K562 (cell line): ENCODE data around the gene ENTREP3. TPM values are rescaled to one million over a fixed set of nuclear protein-coding genes. Genes with fewer than 3 reads are reported as not detected.

Source experiments
- CREB1 ChIP-seq, 2 experiments: sonication (generic) in 1 of 2; formaldehyde crosslinking in 1 of 2; IDR thresholded peaks; 2 replicates each; pipeline versions ENCODE4 v1.6.1 to v1.8.0; 2012 to 2022; ENCODE audit warnings: inconsistent platforms in 1 of 2, mild to moderate bottlenecking in 1 of 2, missing genetic modification reagents in 1 of 2, moderate library complexity in 1 of 2
- DMBX1 ChIP-seq: fragments of 250-450 bp; sonication (Bioruptor Pico); IDR thresholded peaks from 2 replicates; pipeline ENCODE4 v1.8.0; 2022; ENCODE audit warnings: inconsistent platforms, mild to moderate bottlenecking, moderate library complexity, borderline replicate concordance
- HDGF ChIP-seq: fragments of 450-650 bp; IDR thresholded peaks from 2 replicates; pipeline ENCODE4 v1.6.1; 2016
- NR2C1 ChIP-seq, 2 experiments: fragments of 450-650 bp; IDR thresholded peaks; 2 replicates each; pipeline ENCODE4 v1.6.1; 2017; ENCODE audit warnings: mild to moderate bottlenecking in 2 of 2, antibody characterized with exemption in 1 of 2, inconsistent platforms in 1 of 2, missing compliant biosample characterization in 1 of 2, missing genetic modification characterization in 1 of 2
- ZKSCAN1 ChIP-seq: fragments of 150-350 bp; IDR thresholded peaks from 2 replicates; pipeline ENCODE4 v1.6.1; 2016; ENCODE audit warnings: low read depth, low read length
- polyA plus RNA-seq, 8 experiments: library from polyadenylated mRNA; depleted of rRNA in 4 of 8; stranded (reverse) in 5 of 8; unstranded in 3 of 8; fragments of >200 nt; fragmentation: Nextera tagmentation in 2 of 8; fragmentation: Illumina TruSeq in 1 of 8; extraction: Ambion mirVana in 2 of 8; extraction: Trizol in 1 of 8; gene quantifications; 2 replicates each; pipeline versions ENCODE4 v1.2.1 to v1.2.3, GENCODE V29; 2011 to 2014; ENCODE audit warnings: inconsistent platforms in 1 of 8, missing spikeins in 1 of 8
- total RNA-seq, 7 experiments: library from RNA; depleted of rRNA in 6 of 7; stranded (reverse); fragments of >200 nt in 6 of 7; fragmentation: Illumina TruSeq in 2 of 7; extraction: Trizol in 2 of 7; gene quantifications; 2 replicates each; pipeline versions ENCODE4 v1.2.1 to v1.2.3, GENCODE V29; 2011 to 2021; ENCODE audit warnings: low replicate concordance in 1 of 7
- TF ChIP-seq, protein P1 (sequence below): fragments of 200-600 bp; sonication (generic); IDR thresholded peaks from one replicate; pipeline ENCODE4 v1.6.1; 2012; ENCODE audit warnings: mild to moderate bottlenecking, low read depth, low read length, inconsistent platforms
- TF ChIP-seq, protein P2 (sequence below): fragments of 250-450 bp; sonication (Bioruptor Pico); IDR thresholded peaks from 2 replicates; pipeline ENCODE4 v1.8.0; 2021; ENCODE audit warnings: moderate library complexity, mild to moderate bottlenecking, inconsistent platforms
- TF ChIP-seq, protein P3 (sequence below): fragments of 250-450 bp; sonication (Bioruptor Pico); IDR thresholded peaks from 2 replicates; pipeline ENCODE4 v1.4.0; 2020
- TF ChIP-seq, protein P4 (sequence below): sonication (generic); formaldehyde crosslinking; IDR thresholded peaks from 2 replicates; pipeline ENCODE4 v1.9.0; 2022; ENCODE audit warnings: mild to moderate bottlenecking, missing genetic modification reagents
- TF ChIP-seq, protein P5 (sequence below): fragments of 450-650 bp; IDR thresholded peaks from 2 replicates; pipeline ENCODE4 v1.6.1; 2016

Gene ENTREP3
- total and polyA plus RNA-seq, 9 of the 15 experiments (the other 6 are each of a cell fraction or from before 2014, with no cell fraction given) = 1.9 to 41.8 (median 5.9) TPM

DNA sequence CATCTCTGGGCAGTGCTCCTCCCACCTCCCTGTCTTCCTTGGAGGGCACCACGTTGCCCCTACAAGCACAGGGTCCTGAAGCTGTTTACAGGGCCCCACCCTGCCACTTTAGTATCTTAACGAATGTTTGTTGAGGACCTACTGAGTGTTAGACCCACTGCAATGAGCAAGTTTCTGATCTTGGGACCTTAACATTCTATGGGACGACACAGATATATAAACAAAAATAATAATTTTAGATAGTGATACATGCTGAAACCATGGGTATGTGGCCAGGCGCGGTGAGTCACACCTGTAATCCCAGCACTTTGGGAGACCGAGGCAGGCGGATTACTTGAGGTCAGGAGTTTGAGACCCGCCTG lies 10.1 kb downstream of the ENTREP3 start (continued):
- TF ChIP-seq, protein P1, sequence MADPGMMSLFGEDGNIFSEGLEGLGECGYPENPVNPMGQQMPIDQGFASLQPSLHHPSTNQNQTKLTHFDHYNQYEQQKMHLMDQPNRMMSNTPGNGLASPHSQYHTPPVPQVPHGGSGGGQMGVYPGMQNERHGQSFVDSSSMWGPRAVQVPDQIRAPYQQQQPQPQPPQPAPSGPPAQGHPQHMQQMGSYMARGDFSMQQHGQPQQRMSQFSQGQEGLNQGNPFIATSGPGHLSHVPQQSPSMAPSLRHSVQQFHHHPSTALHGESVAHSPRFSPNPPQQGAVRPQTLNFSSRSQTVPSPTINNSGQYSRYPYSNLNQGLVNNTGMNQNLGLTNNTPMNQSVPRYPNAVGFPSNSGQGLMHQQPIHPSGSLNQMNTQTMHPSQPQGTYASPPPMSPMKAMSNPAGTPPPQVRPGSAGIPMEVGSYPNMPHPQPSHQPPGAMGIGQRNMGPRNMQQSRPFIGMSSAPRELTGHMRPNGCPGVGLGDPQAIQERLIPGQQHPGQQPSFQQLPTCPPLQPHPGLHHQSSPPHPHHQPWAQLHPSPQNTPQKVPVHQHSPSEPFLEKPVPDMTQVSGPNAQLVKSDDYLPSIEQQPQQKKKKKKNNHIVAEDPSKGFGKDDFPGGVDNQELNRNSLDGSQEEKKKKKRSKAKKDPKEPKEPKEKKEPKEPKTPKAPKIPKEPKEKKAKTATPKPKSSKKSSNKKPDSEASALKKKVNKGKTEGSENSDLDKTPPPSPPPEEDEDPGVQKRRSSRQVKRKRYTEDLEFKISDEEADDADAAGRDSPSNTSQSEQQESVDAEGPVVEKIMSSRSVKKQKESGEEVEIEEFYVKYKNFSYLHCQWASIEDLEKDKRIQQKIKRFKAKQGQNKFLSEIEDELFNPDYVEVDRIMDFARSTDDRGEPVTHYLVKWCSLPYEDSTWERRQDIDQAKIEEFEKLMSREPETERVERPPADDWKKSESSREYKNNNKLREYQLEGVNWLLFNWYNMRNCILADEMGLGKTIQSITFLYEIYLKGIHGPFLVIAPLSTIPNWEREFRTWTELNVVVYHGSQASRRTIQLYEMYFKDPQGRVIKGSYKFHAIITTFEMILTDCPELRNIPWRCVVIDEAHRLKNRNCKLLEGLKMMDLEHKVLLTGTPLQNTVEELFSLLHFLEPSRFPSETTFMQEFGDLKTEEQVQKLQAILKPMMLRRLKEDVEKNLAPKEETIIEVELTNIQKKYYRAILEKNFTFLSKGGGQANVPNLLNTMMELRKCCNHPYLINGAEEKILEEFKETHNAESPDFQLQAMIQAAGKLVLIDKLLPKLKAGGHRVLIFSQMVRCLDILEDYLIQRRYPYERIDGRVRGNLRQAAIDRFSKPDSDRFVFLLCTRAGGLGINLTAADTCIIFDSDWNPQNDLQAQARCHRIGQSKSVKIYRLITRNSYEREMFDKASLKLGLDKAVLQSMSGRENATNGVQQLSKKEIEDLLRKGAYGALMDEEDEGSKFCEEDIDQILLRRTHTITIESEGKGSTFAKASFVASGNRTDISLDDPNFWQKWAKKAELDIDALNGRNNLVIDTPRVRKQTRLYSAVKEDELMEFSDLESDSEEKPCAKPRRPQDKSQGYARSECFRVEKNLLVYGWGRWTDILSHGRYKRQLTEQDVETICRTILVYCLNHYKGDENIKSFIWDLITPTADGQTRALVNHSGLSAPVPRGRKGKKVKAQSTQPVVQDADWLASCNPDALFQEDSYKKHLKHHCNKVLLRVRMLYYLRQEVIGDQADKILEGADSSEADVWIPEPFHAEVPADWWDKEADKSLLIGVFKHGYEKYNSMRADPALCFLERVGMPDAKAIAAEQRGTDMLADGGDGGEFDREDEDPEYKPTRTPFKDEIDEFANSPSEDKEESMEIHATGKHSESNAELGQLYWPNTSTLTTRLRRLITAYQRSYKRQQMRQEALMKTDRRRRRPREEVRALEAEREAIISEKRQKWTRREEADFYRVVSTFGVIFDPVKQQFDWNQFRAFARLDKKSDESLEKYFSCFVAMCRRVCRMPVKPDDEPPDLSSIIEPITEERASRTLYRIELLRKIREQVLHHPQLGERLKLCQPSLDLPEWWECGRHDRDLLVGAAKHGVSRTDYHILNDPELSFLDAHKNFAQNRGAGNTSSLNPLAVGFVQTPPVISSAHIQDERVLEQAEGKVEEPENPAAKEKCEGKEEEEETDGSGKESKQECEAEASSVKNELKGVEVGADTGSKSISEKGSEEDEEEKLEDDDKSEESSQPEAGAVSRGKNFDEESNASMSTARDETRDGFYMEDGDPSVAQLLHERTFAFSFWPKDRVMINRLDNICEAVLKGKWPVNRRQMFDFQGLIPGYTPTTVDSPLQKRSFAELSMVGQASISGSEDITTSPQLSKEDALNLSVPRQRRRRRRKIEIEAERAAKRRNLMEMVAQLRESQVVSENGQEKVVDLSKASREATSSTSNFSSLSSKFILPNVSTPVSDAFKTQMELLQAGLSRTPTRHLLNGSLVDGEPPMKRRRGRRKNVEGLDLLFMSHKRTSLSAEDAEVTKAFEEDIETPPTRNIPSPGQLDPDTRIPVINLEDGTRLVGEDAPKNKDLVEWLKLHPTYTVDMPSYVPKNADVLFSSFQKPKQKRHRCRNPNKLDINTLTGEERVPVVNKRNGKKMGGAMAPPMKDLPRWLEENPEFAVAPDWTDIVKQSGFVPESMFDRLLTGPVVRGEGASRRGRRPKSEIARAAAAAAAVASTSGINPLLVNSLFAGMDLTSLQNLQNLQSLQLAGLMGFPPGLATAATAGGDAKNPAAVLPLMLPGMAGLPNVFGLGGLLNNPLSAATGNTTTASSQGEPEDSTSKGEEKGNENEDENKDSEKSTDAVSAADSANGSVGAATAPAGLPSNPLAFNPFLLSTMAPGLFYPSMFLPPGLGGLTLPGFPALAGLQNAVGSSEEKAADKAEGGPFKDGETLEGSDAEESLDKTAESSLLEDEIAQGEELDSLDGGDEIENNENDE = no peak
- TF ChIP-seq, protein P2, sequence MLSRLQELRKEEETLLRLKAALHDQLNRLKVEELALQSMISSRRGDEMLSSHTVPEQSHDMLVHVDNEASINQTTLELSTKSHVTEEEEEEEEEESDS (CRISPR knock-in tag) = no peak
- TF ChIP-seq, protein P3, sequence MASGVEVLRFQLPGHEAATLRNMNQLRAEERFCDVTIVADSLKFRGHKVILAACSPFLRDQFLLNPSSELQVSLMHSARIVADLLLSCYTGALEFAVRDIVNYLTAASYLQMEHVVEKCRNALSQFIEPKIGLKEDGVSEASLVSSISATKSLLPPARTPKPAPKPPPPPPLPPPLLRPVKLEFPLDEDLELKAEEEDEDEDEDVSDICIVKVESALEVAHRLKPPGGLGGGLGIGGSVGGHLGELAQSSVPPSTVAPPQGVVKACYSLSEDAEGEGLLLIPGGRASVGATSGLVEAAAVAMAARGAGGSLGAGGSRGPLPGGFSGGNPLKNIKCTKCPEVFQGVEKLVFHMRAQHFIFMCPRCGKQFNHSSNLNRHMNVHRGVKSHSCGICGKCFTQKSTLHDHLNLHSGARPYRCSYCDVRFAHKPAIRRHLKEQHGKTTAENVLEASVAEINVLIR (CRISPR knock-in tag) = no peak
- TF ChIP-seq, protein P4, sequence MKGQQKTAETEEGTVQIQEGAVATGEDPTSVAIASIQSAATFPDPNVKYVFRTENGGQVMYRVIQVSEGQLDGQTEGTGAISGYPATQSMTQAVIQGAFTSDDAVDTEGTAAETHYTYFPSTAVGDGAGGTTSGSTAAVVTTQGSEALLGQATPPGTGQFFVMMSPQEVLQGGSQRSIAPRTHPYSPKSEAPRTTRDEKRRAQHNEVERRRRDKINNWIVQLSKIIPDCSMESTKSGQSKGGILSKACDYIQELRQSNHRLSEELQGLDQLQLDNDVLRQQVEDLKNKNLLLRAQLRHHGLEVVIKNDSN (CRISPR knock-in tag) = peak; percentile 6; the same call in 1 of the 2 replicates
- TF ChIP-seq HDGF = no peak
- TF ChIP-seq ZKSCAN1 = 0 out of 2 replicates have a peak, but pooled peaks have one; percentile 46
- no peak for TF ChIP-seq NR2C1 (IDR thresholded peaks at IDR 0.05)
- TF ChIP-seq NR2C1 (tag; IDR thresholded peaks at IDR 0.05) = no peak
- no peak for TF ChIP-seq DMBX1 (CRISPR knock-in tag)
- TF ChIP-seq CREB1 (IDR thresholded peaks at IDR 0.05) = no peak
- no peak for TF ChIP-seq CREB1 (CRISPR knock-in tag; IDR thresholded peaks at IDR 0.05)
- TF ChIP-seq, protein P5, sequence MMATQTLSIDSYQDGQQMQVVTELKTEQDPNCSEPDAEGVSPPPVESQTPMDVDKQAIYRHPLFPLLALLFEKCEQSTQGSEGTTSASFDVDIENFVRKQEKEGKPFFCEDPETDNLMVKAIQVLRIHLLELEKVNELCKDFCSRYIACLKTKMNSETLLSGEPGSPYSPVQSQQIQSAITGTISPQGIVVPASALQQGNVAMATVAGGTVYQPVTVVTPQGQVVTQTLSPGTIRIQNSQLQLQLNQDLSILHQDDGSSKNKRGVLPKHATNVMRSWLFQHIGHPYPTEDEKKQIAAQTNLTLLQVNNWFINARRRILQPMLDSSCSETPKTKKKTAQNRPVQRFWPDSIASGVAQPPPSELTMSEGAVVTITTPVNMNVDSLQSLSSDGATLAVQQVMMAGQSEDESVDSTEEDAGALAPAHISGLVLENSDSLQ = no peak
